ENCODE measurements around the gene AK2.
"Not testable (repeated sequence)": the region's sequence is repeated elsewhere in the genome, so short reads cannot be mapped to it uniquely, and the experiment has no call there.

AK2 gene

DNA sequence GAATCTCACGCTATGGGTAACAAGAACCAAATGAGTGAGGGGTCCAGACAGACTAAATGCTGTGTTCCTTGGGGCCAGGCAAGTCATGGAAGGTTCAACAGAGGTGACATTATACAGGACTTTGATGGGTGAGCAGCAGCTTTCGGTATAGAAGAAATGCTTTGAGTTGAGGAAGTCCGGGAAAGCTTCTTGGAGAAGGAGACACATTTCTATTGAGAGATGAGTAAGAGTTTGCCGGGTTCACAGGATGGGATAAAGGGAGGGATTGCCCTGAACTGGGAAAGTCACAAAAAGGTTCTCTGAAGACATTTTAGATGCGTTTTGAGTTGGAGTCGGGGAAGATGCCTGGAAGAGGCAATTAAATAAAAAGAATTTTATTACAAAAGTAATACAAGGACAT lies 43.7 kb upstream of the AK2 start:
- no peak for DNase-seq (ENCODE audit: low read depth)
- H3K4me3 ChIP-seq (ENCODE audit: control insufficient read depth, low read depth, low read length) = peak overlapping the region; percentile 92
- no peak for TF ChIP-seq CTCF (IDR thresholded peaks at IDR 0.05; ENCODE audit: control insufficient read depth, insufficient read depth, low read depth, low read length, missing control alignments)

- H3K4me3 ChIP-seq (ENCODE audit: control insufficient read depth, low read depth, low read length) = no peak overlapping the region
- no peak for TF ChIP-seq CTCF (IDR thresholded peaks at IDR 0.05; ENCODE audit: control insufficient read depth, insufficient read depth, low read depth, low read length, missing control alignments)
- no peak for DNase-seq (ENCODE audit: low read depth)
Observed at GRCh38 chr1:33078030-33078591, 41.4 kb upstream of the AK2 start.

DNA sequence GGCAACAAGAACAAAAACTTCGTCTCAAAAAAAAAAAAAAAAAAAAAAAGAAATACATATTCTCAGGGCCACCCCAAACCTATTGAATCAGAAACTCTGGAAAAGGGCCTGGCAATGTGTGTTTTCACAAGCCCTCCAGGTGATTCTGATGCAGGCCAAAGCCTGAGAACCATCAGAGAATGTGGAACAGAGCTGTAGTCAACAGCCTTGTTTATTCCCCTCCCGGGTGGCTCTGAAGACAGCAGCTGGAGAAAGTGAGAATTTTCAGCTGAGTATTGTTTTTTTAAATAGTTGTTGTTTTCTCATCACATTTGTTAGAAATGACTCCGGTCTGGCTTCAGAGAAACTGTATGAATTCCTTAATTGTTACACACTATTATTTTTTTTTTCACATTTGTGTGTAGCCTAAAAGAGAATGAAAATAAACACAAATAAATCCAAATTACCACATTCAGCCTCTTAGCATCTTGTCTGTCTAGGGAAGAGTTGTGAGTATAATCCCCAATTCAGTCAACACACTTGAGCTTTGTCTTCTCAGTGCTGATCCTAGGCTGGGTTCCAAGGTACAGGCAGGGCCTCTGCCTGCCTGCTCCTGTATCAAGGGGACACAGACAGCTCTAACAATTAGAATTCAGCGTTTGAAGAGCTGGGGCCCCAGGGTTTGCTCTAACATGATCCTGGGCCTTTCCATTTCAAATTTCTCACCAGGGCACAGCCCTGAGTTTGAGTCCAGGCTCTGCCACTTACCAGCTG lies 37.7 kb upstream of the AK2 start:
- TF ChIP-seq CTCF (IDR thresholded peaks at IDR 0.05; ENCODE audit: control insufficient read depth, insufficient read depth, low read depth, low read length, missing control alignments) = no peak
- DNase-seq (ENCODE audit: low read depth) = no peak
- no peak overlapping the region for H3K4me3 ChIP-seq (ENCODE audit: control insufficient read depth, low read depth, low read length)

- no peak for DNase-seq (ENCODE audit: low read depth)
- TF ChIP-seq CTCF (IDR thresholded peaks at IDR 0.05; ENCODE audit: control insufficient read depth, insufficient read depth, low read depth, low read length, missing control alignments) = no peak
- no peak overlapping the region for H3K4me3 ChIP-seq (ENCODE audit: control insufficient read depth, low read depth, low read length)
Observed at GRCh38 chr1:33072707-33073106, 36.0 kb upstream of the AK2 start.

GRCh38 chr1:33070628-33071027 lies 33.9 kb upstream of the AK2 start:
- no peak for DNase-seq (ENCODE audit: low read depth)
- no peak overlapping the region for H3K4me3 ChIP-seq (ENCODE audit: control insufficient read depth, low read depth, low read length)
- no peak for TF ChIP-seq CTCF (IDR thresholded peaks at IDR 0.05; ENCODE audit: control insufficient read depth, insufficient read depth, low read depth, low read length, missing control alignments)

GRCh38 chr1:33068108-33068507 lies 31.4 kb upstream of the AK2 start:
- not testable (repeated sequence) for H3K4me3 ChIP-seq (ENCODE audit: control insufficient read depth, low read depth, low read length); DNase-seq (ENCODE audit: low read depth)

DNA sequence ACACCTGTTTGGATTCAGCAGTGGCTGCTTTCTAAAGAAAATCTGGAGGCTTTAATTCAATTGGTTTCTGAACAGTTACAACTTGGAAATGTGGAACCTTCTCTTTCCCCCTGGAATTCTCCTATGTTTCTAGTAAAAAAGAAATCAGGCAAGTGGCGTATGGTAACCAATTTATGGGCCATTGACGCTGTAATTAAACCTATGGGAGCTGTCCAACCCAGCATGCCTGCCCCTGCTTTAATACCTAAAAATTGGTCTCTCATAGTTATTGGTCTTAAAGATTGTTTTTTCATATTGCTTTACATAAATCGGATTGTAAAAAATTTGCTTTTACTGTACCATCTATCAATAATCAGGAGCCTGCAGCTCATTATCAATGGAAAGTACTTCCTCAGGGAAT lies 29.8 kb upstream of the AK2 start:
- DNase-seq (ENCODE audit: low read depth); H3K4me3 ChIP-seq (ENCODE audit: control insufficient read depth, low read depth, low read length): not testable (repeated sequence)

GRCh38 chr1:33065301-33065700 lies 28.6 kb upstream of the AK2 start:
- no peak for TF ChIP-seq CTCF (IDR thresholded peaks at IDR 0.05; ENCODE audit: control insufficient read depth, insufficient read depth, low read depth, low read length, missing control alignments)
- H3K4me3 ChIP-seq (ENCODE audit: control insufficient read depth, low read depth, low read length) = no peak overlapping the region
- no peak for DNase-seq (ENCODE audit: low read depth)

GRCh38 chr1:33064284-33064683 lies 27.6 kb upstream of the AK2 start:
- not testable (repeated sequence) for DNase-seq (ENCODE audit: low read depth); H3K4me3 ChIP-seq (ENCODE audit: control insufficient read depth, low read depth, low read length)
